HG02588 (cell line): ENCODE data around the gene COL26A1.
A peak's percentile ranks its signal among the peaks of the same experiment; 100 is the strongest.
"Not testable (repeated sequence)": the region's sequence is repeated elsewhere in the genome, so short reads cannot be mapped to it uniquely, and the experiment has no call there.

ENCODE experiments used
- ATAC-seq: cut with Tn5 transposase; IDR thresholded peaks from one replicate; pipeline ENCODE4 v1.9.1; 2021; ENCODE audit warnings: mild to moderate bottlenecking, moderate library complexity; ENCODE audit not compliant: unreplicated experiment

The COL26A1 gene

DNA sequence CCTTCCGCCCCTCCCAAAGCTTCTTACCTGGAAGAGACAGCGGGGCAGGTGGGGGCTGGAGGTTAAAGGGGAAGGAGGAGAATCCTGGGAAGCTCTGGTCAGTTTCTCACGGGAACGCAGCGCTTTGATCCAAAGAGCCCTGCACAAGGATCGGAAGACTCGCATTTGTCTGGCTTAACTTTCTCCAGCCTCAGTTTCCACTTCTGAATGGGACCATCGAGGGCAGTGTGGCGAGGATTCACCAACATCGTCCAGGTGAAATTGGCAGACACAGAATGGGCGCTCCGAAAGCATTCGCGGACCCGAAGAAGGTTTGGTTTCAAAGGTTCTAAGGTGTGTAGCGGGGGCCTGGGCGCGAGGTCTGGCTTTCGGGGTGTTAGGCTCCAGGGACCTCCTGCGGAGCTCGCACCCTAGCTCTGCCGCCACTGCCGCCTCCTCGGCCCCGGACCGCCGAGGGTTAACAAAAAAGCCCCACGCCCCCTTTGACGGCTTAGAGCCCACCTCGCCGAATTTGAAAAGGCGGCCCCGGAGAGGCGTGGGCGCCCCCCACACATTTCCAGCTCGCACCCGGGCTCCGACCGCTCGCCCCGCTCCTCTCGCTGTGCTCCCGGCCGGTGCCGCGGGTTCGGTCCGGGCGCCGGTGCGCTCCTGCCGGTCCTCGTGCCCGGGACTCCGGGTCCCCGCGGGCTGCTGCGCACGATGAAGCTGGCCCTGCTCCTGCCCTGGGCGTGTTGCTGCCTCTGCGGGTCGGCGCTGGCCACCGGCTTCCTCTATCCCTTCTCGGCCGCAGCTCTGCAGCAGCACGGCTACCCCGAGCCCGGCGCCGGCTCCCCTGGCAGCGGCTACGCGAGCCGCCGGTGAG lies at the start of gene COL26A1:
Gene COL26A1, plus strand, starts transcription at position 542 of the 862 bp plus-strand sequence. Its CDS starts 158 bp downstream, at position 700.
- ATAC-seq = no peak

DNA sequence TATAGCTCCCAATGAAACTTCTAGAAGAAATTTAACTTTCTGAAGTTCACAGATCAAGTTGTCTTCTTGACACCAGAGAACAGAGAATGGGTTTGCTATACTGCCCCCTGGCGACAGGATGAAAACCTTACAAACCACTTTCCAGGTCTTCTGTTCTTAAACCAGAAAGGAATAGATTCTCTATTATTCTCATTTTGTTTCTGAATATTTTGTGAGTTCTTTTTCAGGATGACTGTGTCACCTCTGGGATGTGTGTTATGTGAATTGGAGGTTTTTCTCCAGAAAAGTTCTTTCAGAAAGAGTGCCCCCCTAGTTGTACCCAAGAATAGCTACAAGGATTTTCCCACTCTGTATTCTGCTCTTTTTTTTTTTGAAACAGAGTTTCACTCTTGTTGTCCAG lies 47.3 kb upstream of the COL26A1 start:
- ATAC-seq = no peak

- ATAC-seq = no peak
These were observed 43.3 kb upstream of the COL26A1 start for GRCh38 chr7:101319401-101319800.

- peak; percentile 94 for ATAC-seq
These were observed 40.9 kb upstream of the COL26A1 start, which contains the start of gene IFT22 for GRCh38 chr7:101321491-101322401. TSS of gene IFT22 (minus strand) at chr7:101321812. CDS start at chr7:101321709, 103 bp downstream.

- ATAC-seq = no peak
These were observed 34.5 kb upstream of the COL26A1 start for GRCh38 chr7:101328159-101328558.

DNA sequence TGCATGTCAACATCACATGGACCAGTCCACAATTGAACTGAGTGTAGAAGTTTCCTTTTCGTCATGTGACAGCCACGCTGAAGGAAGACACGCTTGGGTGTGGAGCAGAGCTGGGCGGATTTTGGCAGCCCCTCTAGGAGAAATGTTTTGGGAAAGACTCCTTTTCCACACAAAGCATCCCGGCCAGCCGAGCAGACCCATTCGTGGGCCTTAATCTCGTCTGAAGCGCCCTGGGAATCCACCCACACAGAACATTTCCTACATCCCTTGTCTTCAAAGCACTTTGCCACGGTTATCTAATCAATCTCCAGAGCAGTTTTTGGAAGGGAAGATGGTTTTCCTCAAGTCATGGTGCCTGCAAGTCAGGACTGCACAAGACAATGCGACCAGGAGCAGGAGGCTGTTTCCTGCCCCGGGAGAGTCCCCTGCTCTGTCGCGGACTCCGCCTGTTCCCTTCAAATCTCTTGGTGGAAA lies 32.6 kb upstream of the COL26A1 start:
- no peak for ATAC-seq

GRCh38 chr7:101332026-101332425 lies 30.6 kb upstream of the COL26A1 start:
- no peak for ATAC-seq

GRCh38 chr7:101333912-101334311 lies 28.8 kb upstream of the COL26A1 start:
- no peak for ATAC-seq

DNA sequence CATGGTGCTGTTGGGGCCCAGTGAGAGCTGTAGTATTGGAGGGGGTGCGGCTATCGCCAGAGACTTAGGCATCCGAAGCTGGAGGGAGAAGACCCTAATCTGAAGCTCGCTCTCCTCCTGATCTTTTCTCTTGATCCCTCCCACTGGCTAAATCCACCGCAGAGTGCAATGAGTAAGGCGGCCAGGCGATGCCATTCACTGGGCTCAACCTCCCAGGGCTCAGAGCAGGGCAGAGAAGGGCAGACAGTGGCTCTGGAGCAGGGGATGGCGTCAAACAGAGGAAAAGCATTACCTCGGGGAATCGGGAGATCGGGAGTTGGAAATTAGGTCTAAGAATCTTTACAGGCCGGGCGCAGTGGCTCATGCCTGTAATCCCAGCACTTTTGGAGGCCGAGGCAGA lies 22.3 kb upstream of the COL26A1 start:
- ATAC-seq = no peak

DNA sequence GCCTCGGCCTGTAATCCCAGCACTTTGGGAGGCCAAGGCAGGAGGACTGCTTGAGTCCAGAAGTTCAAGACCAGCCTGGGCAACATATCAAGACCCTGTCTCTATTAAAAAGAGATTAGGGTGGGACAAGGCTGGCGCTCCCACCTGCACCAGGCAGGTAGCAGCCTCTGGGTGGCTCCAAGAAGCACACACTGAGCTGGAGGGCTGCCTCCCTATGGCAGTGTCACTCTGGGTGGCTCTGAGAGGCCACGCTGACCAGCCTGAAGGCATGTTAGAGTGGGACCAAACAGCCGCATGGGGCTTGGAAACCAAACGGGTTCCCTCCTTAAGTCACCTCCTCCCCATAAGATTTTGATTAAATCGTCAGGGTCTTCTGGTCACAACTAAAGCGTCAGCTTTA lies 19.8 kb upstream of the COL26A1 start:
- no peak for ATAC-seq

GRCh38 chr7:101347477-101347876 lies 15.2 kb upstream of the COL26A1 start:
- ATAC-seq = no peak

DNA sequence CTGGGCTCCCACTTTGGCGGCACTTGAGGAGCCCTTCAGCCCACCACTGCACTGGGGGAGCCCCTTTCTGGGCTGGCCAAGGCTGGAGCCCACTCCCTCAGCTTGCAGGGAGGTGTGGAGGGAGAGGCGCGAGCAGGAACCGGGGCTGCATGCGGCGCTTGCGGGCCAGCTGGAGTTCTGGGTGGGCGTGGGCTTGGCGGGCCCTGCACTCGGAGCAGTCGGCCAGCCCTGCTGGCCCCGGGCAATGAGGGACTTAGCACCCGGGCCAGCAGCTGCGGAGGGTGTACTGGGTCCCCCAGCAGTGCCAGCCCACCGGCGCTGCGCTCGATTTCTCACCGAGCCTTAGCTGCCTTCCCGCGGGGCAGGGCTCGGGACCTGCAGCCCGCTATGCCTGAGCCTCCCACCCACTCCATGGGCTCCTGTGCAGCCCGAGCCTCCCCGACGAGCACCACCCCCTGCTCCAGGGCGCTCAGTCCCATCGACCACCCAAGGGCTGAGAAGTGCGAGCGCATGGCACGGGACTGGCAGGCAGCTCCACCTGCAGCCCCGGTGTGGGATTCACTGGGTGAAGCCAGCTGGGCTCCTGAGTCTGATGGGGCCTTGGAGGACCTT lies 14.1 kb upstream of the COL26A1 start:
- not testable (repeated sequence) for ATAC-seq

- not testable (repeated sequence) for ATAC-seq
These were observed 13.4 kb upstream of the COL26A1 start for GRCh38 chr7:101349300-101349699.

DNA sequence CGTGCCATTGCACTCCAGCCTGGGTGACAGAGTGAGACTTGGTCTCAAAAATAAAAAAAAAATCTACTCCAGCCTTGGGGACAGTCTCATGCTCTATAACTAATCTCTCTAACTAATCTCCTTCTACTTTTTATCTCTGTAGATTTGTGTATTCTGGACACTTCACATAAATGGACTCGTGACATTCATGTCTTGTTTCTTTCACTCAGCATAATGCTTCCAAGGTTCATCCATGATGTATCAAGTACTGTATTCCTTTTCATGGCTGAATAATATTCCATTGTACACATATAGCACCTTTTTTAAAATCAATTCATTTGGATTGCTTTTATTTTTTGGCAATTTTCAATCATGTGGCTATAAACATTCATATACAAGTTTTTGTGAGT lies 9.8 kb upstream of the COL26A1 start:
- ATAC-seq = no peak

DNA sequence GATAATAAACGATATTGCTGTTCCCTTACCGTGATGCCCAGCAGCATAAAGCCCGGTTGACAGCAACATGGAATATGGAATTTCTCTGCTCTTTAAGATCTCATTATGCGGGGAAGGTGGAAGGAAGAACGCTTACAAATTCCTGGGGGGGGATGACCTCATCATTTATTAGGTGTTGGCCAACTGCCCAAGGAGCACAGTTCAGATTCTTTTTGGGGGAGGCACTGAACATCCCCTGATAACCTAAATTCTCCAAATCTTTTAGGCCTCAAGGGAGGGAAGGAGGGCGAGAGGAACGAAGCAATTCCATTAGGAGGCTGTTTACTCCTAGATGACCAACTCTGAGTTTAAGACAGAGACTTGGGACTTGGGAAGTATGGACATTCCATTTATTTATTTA lies 5.2 kb upstream of the COL26A1 start:
- no peak for ATAC-seq

DNA sequence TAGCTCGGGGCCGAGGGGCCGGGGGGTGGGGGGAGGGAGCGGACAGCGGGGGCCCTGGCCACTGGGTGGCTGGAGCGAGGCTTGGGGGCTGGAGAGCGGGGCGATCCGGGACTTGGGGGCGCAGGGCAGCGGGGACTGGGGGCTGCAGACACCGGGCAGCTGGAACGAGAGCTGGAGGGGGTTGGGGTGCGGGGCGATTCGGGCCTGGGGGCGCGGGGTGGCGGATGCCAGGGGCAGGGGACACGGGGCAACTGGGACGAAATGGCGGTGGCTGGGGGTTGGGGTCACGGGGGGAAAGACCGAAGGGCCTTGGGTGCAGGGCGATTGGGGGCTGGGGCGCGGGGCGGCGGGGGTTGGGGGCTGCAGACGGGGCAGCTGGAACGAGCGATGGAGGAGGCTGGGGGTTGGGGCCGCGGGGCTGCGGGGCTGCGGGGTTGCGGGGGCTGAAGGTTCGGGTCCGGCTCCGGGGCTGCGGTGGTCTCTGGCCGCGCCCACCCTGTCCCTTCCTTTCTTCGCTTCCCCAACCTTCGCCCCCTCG lies 590 bp downstream of the COL26A1 start:
- no peak for ATAC-seq

DNA sequence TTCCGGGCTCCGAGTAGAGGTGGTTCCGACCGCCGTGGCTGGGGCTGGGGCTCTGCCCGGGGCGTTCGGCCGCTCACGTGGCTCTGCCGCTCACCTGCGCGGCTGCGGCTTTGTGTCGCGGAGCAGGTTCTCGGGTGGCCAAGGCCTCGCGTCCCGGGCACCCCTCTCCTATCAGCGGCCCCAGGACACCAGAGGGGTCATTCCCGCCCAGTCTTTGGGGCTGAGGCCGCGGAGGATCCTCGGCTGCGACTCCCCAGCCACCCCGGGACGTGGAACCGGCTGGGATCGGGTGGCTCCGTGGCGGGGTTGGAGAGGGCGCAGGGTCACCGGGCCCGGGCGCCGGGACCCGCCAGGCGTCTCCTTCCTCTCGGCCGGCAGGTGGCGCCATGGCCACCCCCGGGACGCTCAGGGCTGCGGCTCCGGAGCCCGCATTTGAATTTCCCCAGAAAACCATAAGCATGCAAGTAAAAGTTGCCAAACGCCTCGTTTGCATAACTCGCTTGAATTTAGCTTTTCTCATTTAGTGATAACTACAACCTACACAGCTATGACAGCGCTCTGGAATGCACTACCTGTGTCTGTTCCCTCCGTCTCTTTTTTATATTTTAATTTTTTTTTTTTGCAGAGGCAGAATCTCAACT lies 1.2 kb downstream of the COL26A1 start:
- ATAC-seq = no peak

- ATAC-seq = no peak
These were observed 3.3 kb downstream of the COL26A1 start for GRCh38 chr7:101365956-101366355.

DNA sequence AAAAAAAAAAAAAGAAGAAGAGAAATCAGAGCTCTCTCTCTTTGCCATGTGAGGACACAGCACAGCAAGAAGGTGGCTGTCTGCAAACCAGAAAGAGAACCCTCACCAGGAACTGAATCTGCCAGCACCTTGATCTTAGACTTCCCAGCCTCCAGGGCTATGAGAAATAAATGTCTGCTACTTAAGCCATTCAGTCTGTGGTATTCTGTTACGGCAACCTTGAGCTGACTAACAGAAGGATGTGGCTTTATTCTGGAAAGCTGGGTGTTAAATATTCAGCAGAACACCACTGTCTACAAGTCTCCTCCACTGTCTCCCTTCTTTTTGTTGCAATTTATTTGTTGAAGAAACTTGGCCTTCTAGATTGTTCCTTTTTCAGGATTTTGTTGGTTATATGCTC lies 5.0 kb downstream of the COL26A1 start:
- no peak for ATAC-seq

DNA sequence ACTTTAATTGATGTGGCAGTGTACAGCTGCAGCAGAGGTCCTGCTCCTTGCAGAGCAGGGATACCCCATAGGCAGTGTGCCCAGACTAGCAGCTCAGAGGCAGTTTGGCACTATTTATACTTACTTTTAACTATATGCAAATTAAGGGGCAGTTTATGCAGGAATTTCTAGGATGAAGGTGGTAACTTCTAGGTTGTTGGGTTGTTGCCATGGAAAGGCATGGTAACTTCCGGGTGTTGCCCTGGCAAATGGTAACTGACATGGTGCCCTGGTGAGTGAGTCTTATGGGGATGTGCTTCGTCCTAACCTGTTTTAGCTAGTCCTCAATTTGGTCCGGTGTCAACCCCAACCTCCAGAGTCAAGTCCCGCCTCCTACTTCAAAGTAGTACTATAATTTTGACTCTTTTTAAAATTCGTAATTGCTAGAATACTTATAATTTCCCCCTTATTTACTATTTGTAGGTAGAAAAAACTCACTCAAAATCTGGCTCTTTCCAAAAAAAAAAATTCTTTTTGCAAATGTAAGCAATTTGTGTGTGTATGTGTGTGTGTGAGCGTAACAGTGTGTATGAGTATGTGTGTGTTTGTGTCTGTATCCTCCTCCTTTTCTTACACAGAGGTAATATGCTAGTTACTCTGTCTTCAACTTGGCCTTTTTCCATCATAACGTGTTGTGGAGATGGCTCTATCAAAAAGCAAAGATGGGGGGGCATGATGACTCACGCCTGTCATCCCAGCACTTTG lies 5.9 kb downstream of the COL26A1 start:
- no peak for ATAC-seq
